Measurements from ENCODE around the gene PRICKLE2. TPM values are rescaled to one million over a fixed set of nuclear protein-coding genes. Genes with fewer than 3 reads are reported as not detected.

PRICKLE2 gene
- total RNA-seq, 1 experiment from 2014 or later: 0.65 TPM

DNA sequence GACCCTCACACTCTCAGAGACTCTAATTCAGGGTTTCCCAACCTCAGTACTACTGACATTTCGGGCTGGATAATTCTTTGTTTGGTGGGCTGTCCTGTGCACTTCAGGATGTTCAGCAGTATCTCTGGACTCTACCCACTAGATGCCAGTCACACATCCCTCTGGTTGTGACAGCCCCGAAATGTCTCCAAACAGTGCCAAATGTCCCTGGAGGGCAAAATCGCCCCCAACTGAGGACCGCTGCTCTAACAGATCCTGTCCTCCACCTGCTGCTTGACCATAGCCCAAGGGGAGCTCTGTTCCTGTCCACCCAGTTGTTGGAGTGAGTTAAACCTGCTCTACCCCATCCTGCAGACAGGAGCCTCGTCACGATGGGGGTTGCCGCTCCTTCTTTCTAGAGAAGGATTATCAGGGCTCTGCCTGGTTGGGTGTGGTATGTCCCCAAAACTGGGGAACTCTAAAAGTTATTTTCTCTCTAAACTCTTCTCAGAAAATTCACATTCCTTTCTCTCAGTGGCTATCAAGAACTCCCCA is 116.4 kb downstream of the PRICKLE2 start:
- Histone ChIP-seq H3K4me3 (no peak overlapping the region), H3K27ac (peak overlapping the region; percentile 85), H3K4me1 (peaks cover 17% of the 10 kb centered on the region), H3K27me3 (no peaks in the 10 kb centered on the region), H3K9me3 (replicated peaks) (no peaks in the 10 kb centered on the region), H3K36me3 (no peaks in the 10 kb centered on the region)
- no peak for DNase-seq

DNA sequence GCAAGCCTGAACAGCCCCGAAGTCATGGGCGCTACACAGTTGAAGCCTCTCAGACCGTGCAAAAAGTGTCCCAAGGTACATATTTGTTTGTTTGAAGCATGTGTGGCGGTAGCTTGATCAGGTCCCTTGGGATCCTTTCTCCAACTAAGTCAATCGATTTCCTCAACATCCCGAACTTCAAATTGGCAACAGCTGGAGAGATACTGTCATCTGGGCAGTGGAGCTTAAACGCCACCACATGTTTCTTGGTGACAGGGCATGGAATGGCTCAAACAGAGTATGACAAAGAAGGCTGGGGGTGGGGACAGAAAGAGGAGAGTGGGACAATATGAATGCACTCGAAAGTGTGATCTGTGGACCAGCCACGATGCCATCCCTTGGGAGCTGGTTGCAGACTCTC is 117.0 kb downstream of the PRICKLE2 start:
- Histone ChIP-seq H3K27me3 (no peaks in the 10 kb centered on the region), H3K4me3 (no peak overlapping the region), H3K9me3 (replicated peaks) (no peaks in the 10 kb centered on the region), H3K27ac (no peak overlapping the region), H3K36me3 (no peaks in the 10 kb centered on the region), H3K4me1 (peaks cover 17% of the 10 kb centered on the region)
- DNase-seq: no peak

DNA sequence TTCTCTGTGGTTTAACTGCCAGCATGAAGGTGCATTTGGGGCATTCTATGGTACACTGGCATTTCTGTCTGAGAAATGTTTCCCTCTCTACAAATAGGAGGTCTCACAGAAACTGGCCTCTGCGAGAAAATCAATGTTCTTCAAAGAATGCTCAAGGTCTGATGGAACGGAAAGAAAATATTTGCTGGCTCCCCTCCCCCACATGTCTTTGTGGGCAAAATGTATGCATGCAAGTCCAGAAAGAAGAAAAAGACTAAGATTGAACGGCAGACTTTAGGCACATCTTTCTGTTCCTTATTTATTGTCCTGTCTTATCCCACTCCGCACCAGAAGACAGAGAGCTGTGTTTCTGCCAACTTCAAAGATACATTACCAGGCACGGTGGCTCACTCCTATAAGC is 118.1 kb downstream of the PRICKLE2 start:
- Histone ChIP-seq H3K27me3 (no peaks in the 10 kb centered on the region), H3K4me1 (peaks cover 17% of the 10 kb centered on the region), H3K4me3 (no peak overlapping the region), H3K9me3 (replicated peaks) (no peaks in the 10 kb centered on the region), H3K36me3 (no peaks in the 10 kb centered on the region), H3K27ac (no peak overlapping the region)
- no peak for DNase-seq

DNA sequence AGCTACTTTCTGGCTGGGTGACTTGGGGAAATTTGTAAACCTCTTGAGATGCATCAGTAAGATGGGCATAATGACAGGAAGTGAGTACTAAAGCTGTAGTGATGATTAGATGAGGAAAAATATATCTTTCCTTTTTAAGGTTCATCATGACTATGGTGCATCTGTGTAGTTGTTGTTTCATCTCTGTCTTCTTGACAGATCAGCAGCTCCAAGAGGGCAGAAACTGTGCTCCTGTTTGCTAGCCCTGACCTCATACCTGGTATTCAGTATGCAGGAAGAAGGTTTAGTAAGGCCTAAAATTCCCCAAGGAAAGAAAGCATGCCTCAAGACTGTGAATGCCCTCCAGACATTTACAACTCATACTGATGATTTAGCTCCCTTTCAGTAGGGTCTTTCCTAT is 119.5 kb downstream of the PRICKLE2 start:
- Histone ChIP-seq H3K9me3 (replicated peaks) (no peaks in the 10 kb centered on the region), H3K36me3 (no peaks in the 10 kb centered on the region), H3K4me1 (peaks cover 17% of the 10 kb centered on the region), H3K27ac (no peak overlapping the region), H3K27me3 (no peaks in the 10 kb centered on the region), H3K4me3 (no peak overlapping the region)
- DNase-seq: no peak

DNA sequence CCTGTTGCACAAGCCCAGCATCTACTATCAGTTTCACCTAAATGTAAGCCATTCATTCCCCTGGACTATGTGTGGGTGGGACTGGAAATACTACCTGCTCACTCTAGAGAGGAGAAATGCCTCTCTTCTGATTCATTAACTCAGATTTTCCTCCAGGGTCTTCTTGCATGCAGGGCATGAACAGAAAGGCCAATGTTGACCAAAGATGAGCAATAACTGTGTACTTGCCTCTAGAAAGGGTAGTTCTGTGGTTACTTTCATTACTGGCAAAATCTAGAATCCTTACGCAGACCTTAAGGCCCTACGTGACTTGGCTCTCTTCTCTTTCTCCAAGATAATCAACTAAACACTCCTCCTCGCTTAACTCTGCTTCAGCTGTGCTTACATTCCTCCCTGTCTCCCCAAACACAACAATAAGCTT is 120.6 kb downstream of the PRICKLE2 start:
- DNase-seq: no peak

DNA sequence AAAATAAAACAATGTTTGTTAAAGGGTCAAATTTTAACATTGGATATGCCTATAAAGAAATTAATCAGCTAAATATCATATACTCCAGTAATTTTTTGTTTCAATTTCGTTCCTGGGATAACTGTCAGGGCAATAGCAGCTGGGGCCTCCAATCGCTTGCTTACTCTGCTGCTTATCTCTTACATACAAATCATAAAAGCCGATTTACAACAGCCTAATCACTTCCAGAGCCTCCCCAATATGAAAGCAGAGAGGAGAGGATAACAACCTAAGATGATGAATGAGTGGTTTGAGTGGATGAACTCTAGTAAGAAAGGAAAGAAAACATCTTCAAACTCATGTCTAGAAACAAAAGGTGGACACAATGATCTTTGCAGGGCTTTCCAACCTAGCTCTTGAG is 121.3 kb downstream of the PRICKLE2 start:
- Histone ChIP-seq H3K36me3 (no peaks in the 10 kb centered on the region), H3K27ac (no peak overlapping the region), H3K9me3 (replicated peaks) (no peaks in the 10 kb centered on the region), H3K4me1 (peaks cover 5% of the 10 kb centered on the region), H3K4me3 (no peak overlapping the region), H3K27me3 (no peaks in the 10 kb centered on the region)
- no peak for DNase-seq

More for the DNA sequence above, 120.6 kb downstream of the PRICKLE2 start:
- Histone ChIP-seq H3K36me3 (no peaks in the 10 kb centered on the region), H3K4me3 (no peak overlapping the region), H3K9me3 (replicated peaks) (no peaks in the 10 kb centered on the region), H3K27ac (no peak overlapping the region), H3K27me3 (no peaks in the 10 kb centered on the region), H3K4me1 (peaks cover 10% of the 10 kb centered on the region)

DNA sequence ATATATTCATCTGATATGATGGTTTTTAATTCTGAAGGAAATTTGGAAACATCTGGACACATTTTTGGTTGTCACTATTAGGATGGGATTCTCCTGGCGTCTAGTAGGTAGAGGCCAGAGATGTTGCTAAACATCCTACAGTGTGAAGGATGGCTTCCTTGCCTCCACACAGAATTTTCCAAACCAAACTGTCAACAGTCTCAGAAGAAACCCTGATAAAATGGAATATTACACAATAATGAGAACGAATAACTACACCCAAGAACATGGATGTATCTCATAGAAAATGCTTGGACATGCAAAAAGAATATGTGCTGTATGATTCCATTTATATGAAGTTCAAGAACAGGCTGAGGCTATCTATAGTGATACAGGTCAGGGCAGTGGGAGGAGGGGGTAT is 122.1 kb downstream of the PRICKLE2 start:
- no peaks in the 10 kb centered on the region for H3K9me3 ChIP-seq (replicated peaks)
- H3K4me3 ChIP-seq: no peak overlapping the region
- H3K27me3 ChIP-seq: no peaks in the 10 kb centered on the region
- H3K36me3 ChIP-seq: no peaks in the 10 kb centered on the region
- H3K27ac ChIP-seq: no peak overlapping the region
- no peak for DNase-seq
- no peaks in the 10 kb centered on the region for H3K4me1 ChIP-seq

DNA sequence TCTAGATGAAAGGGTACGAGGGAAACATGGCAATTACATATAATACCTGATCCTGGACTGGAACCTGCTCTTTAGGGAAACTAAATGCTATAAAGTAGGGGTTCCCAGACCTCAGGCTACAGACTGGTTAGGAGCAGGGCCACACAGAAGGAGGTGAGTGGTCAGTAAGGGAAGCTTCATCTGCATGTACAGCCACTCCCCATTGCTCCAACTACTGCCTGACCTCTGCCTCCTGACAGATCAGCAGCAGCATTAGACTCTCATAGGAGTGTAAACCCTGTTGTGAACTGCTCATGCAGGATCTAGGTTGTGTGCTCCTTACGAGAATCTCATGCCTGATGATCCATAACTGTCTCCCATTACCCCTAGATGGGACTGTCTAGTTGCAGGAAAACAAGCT is 123.1 kb downstream of the PRICKLE2 start:
- H3K9me3 ChIP-seq (replicated peaks): no peaks in the 10 kb centered on the region
- H3K4me3 ChIP-seq: no peak overlapping the region
- H3K27ac ChIP-seq: no peak overlapping the region
- DNase-seq: no peak
- no peaks in the 10 kb centered on the region for H3K36me3 ChIP-seq
- no peaks in the 10 kb centered on the region for H3K27me3 ChIP-seq
- no peaks in the 10 kb centered on the region for H3K4me1 ChIP-seq

DNA sequence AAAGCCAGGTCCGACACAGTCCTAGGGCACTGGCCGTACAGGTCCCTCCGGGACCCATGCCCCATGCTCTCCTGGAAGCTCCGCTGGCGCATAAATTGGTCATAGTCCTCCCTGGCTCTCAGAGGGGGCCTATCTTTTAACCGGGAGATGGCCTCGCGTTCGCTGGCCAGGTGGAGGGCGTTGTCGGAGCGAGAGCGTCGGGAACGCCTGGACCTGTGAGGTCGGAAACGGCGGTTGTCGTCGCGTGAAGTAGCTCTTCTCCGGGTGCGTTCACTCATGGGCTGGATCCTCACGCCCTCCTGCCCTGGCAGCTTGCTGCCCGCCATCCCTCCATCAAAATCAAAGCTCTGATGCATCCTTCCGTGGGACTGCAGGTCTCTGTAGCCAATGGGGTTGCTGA is 126.0 kb downstream of the PRICKLE2 start:
- no peaks in the 10 kb centered on the region for H3K36me3 ChIP-seq
- H3K4me1 ChIP-seq: no peaks in the 10 kb centered on the region
- H3K27ac ChIP-seq: no peak overlapping the region
- no peak for DNase-seq
- H3K27me3 ChIP-seq: no peaks in the 10 kb centered on the region
- H3K4me3 ChIP-seq: no peak overlapping the region
- H3K9me3 ChIP-seq (replicated peaks): no peaks in the 10 kb centered on the region

DNA sequence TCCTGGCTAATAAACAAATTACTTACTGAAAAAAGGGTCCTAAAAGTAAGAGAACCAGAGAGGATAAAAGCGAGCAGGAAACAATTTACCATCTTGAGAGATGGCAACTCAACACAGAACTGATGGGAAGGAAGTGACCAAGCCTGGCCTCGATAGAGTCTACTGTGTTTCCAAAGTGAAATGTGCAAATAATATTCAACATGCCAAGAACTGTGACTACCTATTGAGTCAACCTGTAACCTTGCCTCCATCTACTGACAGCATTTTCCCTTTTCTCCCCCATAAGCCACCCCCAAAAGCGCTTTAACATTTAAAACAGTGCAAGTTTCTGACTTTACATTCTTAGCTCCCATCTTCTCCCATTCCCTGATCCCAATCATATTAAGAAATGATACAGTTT is 126.6 kb downstream of the PRICKLE2 start:
- Histone ChIP-seq H3K4me1 (no peaks in the 10 kb centered on the region), H3K9me3 (replicated peaks) (no peaks in the 10 kb centered on the region), H3K27ac (no peak overlapping the region)

DNA sequence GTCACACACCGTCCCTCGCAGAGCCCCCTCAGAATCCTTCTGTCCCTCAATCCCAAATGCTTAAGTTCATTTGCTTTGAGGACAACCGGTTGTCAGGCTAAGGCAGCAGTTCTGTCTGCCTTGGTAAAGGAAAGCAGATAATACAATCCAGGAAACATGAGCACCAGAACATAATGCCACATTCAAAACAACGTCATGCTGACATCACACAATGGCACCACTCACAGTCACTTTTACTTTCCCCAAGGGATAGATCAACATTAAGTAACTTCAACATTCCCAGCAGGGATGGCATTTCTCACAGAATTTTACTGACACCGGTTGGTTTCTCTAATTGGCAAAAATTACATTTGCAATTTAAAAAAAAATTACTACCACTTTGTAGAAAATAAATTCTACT is 127.3 kb downstream of the PRICKLE2 start:
- no peak for DNase-seq
- Histone ChIP-seq H3K9me3 (replicated peaks) (no peaks in the 10 kb centered on the region), H3K27ac (no peak overlapping the region), H3K27me3 (no peaks in the 10 kb centered on the region), H3K4me3 (no peak overlapping the region), H3K36me3 (no peaks in the 10 kb centered on the region), H3K4me1 (no peaks in the 10 kb centered on the region)

More for the DNA sequence above, 126.6 kb downstream of the PRICKLE2 start:
- Histone ChIP-seq H3K4me3 (no peak overlapping the region), H3K27me3 (no peaks in the 10 kb centered on the region), H3K36me3 (no peaks in the 10 kb centered on the region)
- no peak for DNase-seq

DNA sequence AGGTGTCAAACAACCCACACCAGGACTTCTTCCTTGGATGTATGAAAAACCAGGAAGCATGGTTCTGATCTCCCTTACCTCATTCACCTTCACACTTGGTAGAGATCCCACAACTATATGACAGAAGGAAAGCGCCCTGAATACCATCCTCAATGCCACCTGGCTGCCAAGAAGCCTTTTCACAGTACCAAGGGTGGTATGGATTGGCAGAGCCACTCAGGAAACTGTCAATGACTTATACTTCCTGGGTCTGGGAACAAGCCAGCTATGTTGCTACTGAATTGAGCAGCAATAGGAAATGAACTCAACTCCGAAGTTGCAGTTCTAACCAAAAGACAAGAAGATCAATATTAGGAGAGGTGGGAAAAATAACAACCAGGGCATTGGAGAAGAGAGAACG is 129.5 kb downstream of the PRICKLE2 start:
- no peak for DNase-seq
- Histone ChIP-seq H3K27ac (no peak overlapping the region), H3K27me3 (no peaks in the 10 kb centered on the region)

DNA sequence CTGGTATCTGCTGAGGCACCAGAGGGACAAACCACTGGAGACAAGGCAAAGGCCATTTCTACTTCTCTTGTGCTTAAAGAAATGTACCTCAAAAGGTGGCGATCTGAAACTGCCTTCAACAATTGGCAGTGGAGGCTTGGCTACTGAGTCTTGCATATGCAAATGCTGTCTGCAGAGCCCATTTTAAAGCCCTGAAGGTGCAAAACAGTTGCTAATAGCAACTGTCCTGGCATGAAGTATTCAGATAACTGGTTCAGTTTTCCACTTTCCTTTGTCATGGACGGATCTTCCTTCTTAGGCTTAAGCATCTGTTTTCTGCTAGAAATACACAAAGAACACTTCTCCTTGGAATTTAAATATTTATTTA is 130.6 kb downstream of the PRICKLE2 start:
- no peak overlapping the region for H3K27ac ChIP-seq
- no peak for DNase-seq
- H3K4me3 ChIP-seq: no peak overlapping the region
- no peaks in the 10 kb centered on the region for H3K9me3 ChIP-seq (replicated peaks)
- no peaks in the 10 kb centered on the region for H3K4me1 ChIP-seq
- no peaks in the 10 kb centered on the region for H3K27me3 ChIP-seq
- H3K36me3 ChIP-seq: no peaks in the 10 kb centered on the region

More for the DNA sequence above, 129.5 kb downstream of the PRICKLE2 start:
- Histone ChIP-seq H3K4me1 (no peaks in the 10 kb centered on the region), H3K9me3 (replicated peaks) (no peaks in the 10 kb centered on the region), H3K36me3 (no peaks in the 10 kb centered on the region), H3K4me3 (no peak overlapping the region)

DNA sequence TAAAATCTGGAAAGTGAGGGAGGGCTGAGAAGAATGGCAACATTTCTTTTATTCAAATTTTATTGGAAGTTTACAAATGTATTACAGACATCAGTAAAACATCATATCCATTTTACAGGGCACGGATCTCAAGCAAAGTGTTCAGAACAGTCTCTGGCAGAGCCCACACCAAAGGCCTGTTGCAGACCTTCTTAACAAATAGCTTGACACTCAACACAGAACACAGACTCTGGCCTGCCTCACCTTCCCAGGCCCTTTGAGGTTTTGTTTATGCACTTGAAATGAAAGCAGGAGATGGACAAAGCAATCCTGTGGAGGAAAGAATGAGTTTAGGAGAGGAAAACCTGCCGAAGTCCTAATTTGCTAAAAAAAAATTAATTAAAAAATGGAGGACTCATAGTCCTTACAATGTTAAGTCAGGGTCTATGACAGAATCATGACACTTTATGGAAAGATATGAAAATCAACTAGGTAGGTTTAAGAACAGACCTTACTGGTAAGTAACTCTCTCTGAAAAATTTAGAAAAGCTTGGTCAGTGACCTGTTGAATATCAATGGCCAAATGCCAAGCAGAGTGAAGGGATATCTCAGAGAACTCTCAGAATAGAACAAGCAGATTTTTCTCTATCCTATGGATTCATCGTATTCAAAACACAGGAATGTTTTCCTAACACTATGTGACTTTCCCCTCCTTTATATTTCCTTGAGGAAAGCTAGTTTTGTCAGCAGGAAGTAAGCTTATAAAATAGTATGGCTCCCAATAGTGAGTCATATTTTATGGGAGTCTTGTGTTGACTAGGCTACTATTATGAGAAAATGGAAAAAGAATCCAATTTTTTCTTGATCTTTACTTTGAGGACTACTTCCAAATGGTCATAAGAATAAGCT is 131.2 kb downstream of the PRICKLE2 start:
- Histone ChIP-seq H3K9me3 (replicated peaks) (no peaks in the 10 kb centered on the region), H3K27ac (no peak overlapping the region), H3K4me3 (no peak overlapping the region), H3K36me3 (no peaks in the 10 kb centered on the region), H3K27me3 (no peaks in the 10 kb centered on the region), H3K4me1 (no peaks in the 10 kb centered on the region)
- DNase-seq: no peak

DNA sequence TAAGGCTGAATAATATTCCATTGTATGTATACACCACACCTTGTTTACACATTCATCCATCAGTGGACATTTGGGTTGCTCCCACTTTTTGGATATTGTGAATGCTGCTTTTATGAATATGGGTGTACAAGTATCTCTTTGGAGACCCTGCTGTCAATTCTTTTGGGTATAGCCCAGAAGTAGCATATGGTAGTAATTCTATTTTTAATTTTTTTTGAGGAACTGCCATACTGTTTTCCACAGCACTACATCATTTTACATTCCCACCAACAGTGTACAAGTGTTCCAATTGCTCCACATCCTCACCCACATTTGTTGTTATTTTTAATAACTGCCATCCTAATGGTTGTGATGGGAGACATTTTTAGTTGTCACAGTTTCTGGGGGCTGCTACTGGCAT is 132.1 kb downstream of the PRICKLE2 start:
- Histone ChIP-seq H3K4me3 (no peak overlapping the region), H3K9me3 (replicated peaks) (no peaks in the 10 kb centered on the region), H3K27ac (no peak overlapping the region), H3K4me1 (no peaks in the 10 kb centered on the region; the same call in 1 of the 2 replicates), H3K27me3 (no peaks in the 10 kb centered on the region), H3K36me3 (no peaks in the 10 kb centered on the region)
- DNase-seq: no peak

DNA sequence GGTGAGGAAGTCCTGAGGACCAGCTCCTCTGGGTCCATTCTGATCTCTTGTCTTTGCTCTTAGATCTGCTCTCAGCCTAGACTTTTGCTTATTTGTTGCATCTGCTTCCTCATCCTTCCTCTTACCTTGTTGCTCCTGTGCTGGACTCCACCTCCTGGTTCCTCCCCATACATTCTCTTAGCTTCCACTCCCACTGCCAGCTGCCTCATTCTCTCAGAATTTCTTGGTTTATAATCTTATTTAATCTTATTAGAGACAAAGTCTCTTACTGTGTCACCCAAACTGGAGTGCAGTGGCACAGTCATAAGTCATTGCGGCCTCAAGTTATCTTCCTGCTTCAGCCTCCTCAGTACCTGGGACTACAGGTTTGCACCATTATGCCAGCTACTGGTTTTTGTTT is 133.8 kb downstream of the PRICKLE2 start:
- DNase-seq: no peak
- Histone ChIP-seq H3K4me3 (no peak overlapping the region), H3K4me1 (no peaks in the 10 kb centered on the region; the same call in 1 of the 2 replicates), H3K27me3 (no peaks in the 10 kb centered on the region), H3K9me3 (replicated peaks) (no peaks in the 10 kb centered on the region), H3K27ac (no peak overlapping the region), H3K36me3 (no peaks in the 10 kb centered on the region)

Measured in SJCRH30 (cell line).